ENCODE data around the gene HMBS. TPM values are rescaled to one million over a fixed set of nuclear protein-coding genes. Genes with fewer than 3 reads are reported as not detected.
"Not testable (repeated sequence)": the region's sequence is repeated elsewhere in the genome, so short reads cannot be mapped to it uniquely, and the experiment has no call there.

Gene HMBS
- total RNA-seq, 1 experiment from 2014 or later, result 14.3 TPM

GRCh38 chr11:119116235-119116594, 31.5 kb downstream of the HMBS start:
- no peak overlapping the region for H3K4me3 ChIP-seq
- H3K36me3 ChIP-seq, result no peaks in the 10 kb centered on the region
- H3K4me1 ChIP-seq, result peaks cover 9% of the 10 kb centered on the region
- H3K9me3 ChIP-seq (replicated peaks), result no peaks in the 10 kb centered on the region
- DNase-seq, result no peak
- H3K27ac ChIP-seq, result no peak overlapping the region
- H3K27me3 ChIP-seq, result no peaks in the 10 kb centered on the region

- H3K4me3 ChIP-seq, result no peak overlapping the region
- H3K36me3 ChIP-seq, result no peaks in the 10 kb centered on the region
- peaks cover 9% of the 10 kb centered on the region for H3K4me1 ChIP-seq
- H3K27me3 ChIP-seq, result no peaks in the 10 kb centered on the region
- H3K27ac ChIP-seq, result no peak overlapping the region
- no peak for DNase-seq
- H3K9me3 ChIP-seq (replicated peaks), result no peaks in the 10 kb centered on the region
Observed at GRCh38 chr11:119116601-119117000, 31.9 kb downstream of the HMBS start.

- no peaks in the 10 kb centered on the region for H3K36me3 ChIP-seq
- no peaks in the 10 kb centered on the region for H3K9me3 ChIP-seq (replicated peaks)
- no peaks in the 10 kb centered on the region for H3K27me3 ChIP-seq
- no peak overlapping the region for H3K4me3 ChIP-seq
- peaks cover 9% of the 10 kb centered on the region for H3K4me1 ChIP-seq
- no peak for DNase-seq
- H3K27ac ChIP-seq, result no peak overlapping the region
Observed at GRCh38 chr11:119117004-119117706, 32.5 kb downstream of the HMBS start.

- no peaks in the 10 kb centered on the region for H3K27me3 ChIP-seq
- H3K27ac ChIP-seq, result no peak overlapping the region
- H3K4me1 ChIP-seq, result peaks cover 9% of the 10 kb centered on the region
- no peak for DNase-seq
- H3K4me3 ChIP-seq, result no peak overlapping the region
- H3K36me3 ChIP-seq, result no peaks in the 10 kb centered on the region
- H3K9me3 ChIP-seq (replicated peaks), result no peaks in the 10 kb centered on the region
Observed at GRCh38 chr11:119118227-119118626, 33.5 kb downstream of the HMBS start.

GRCh38 chr11:119118946-119119345, 34.3 kb downstream of the HMBS start:
- Histone ChIP-seq H3K27ac (no peak overlapping the region), H3K9me3 (replicated peaks) (no peaks in the 10 kb centered on the region), H3K36me3 (no peaks in the 10 kb centered on the region), H3K4me1 (peaks cover 9% of the 10 kb centered on the region), H3K4me3 (no peak overlapping the region), H3K27me3 (no peaks in the 10 kb centered on the region)
- no peak for DNase-seq

- DNase-seq, result peak in 1 of 2 experiments; percentile 54
- Histone ChIP-seq H3K27me3 (no peaks in the 10 kb centered on the region), H3K4me3 (peak overlapping the region; percentile 99), H3K36me3 (0 out of 2 replicates have a peak, but pooled peaks cover 2% of the 10 kb centered on the region), H3K4me1 (peaks cover 9% of the 10 kb centered on the region), H3K27ac (peak overlapping the region; percentile 70), H3K9me3 (replicated peaks) (no peaks in the 10 kb centered on the region)
Observed at GRCh38 chr11:119120639-119121007, 35.9 kb downstream of the HMBS start.

- H3K4me3 ChIP-seq, result peak within 1 kb of the TSS; percentile 99
- peak; percentile 97 to 98 for DNase-seq
- 0 out of 2 replicates have a peak, but pooled peaks cover 2% of the 10 kb centered on the region for H3K36me3 ChIP-seq
- peaks cover 9% of the 10 kb centered on the region for H3K4me1 ChIP-seq
- H3K27ac ChIP-seq, result peak within 1 kb of the TSS; percentile 70
- H3K27me3 ChIP-seq, result no peaks in the 10 kb centered on the region
- no peaks in the 10 kb centered on the region for H3K9me3 ChIP-seq (replicated peaks)
Observed at GRCh38 chr11:119121008-119121810, 36.5 kb downstream of the HMBS start, which contains the start of gene HINFP. HINFP (plus strand) TSS chr11:119121580; CDS start chr11:119126945, 5,365 bp downstream.

- peak overlapping the region; percentile 99 for H3K4me3 ChIP-seq
- 0 out of 2 replicates have a peak, but pooled peaks cover 2% of the 10 kb centered on the region for H3K36me3 ChIP-seq
- H3K27me3 ChIP-seq, result no peaks in the 10 kb centered on the region
- peak overlapping the region; percentile 49; the same call in 1 of the 2 replicates for H3K27ac ChIP-seq
- H3K9me3 ChIP-seq (replicated peaks), result no peaks in the 10 kb centered on the region
- peaks cover 9% of the 10 kb centered on the region for H3K4me1 ChIP-seq
- DNase-seq, result no peak
Observed at GRCh38 chr11:119121811-119122124, 37.1 kb downstream of the HMBS start.

- no peak overlapping the region for H3K4me3 ChIP-seq
- peaks cover 1% of the 10 kb centered on the region for H3K4me1 ChIP-seq
- no peaks in the 10 kb centered on the region for H3K9me3 ChIP-seq (replicated peaks)
- H3K36me3 ChIP-seq, result 0 out of 2 replicates have a peak, but pooled peaks cover 2% of the 10 kb centered on the region
- no peak for DNase-seq
- no peak overlapping the region for H3K27ac ChIP-seq
- no peaks in the 10 kb centered on the region for H3K27me3 ChIP-seq
Observed at GRCh38 chr11:119125821-119126220, 41.1 kb downstream of the HMBS start.

- no peaks in the 10 kb centered on the region for H3K9me3 ChIP-seq (replicated peaks)
- DNase-seq, result no peak
- no peaks in the 10 kb centered on the region for H3K27me3 ChIP-seq
- H3K4me3 ChIP-seq, result no peak overlapping the region
- no peak overlapping the region for H3K27ac ChIP-seq
- H3K36me3 ChIP-seq, result 0 out of 2 replicates have a peak, but pooled peaks cover 2% of the 10 kb centered on the region
- H3K4me1 ChIP-seq, result no peaks in the 10 kb centered on the region
Observed at GRCh38 chr11:119126675-119127268, 42.1 kb downstream of the HMBS start.

- no peak for DNase-seq
- Histone ChIP-seq H3K4me1 (no peaks in the 10 kb centered on the region), H3K4me3 (no peak overlapping the region), H3K27ac (no peak overlapping the region), H3K36me3 (peaks cover 7% of the 10 kb centered on the region), H3K9me3 (replicated peaks) (no peaks in the 10 kb centered on the region), H3K27me3 (no peaks in the 10 kb centered on the region)
Observed at GRCh38 chr11:119130662-119131061, 46.0 kb downstream of the HMBS start.

GRCh38 chr11:119134389-119134978, 49.8 kb downstream of the HMBS start:
- Histone ChIP-seq H3K27ac (no peak overlapping the region), H3K4me3 (no peak overlapping the region), H3K27me3 (no peaks in the 10 kb centered on the region), H3K36me3 (peaks cover 7% of the 10 kb centered on the region), H3K4me1 (no peaks in the 10 kb centered on the region), H3K9me3 (replicated peaks) (no peaks in the 10 kb centered on the region)
- DNase-seq, result no peak

- not testable (repeated sequence) for H3K36me3 ChIP-seq; H3K4me1 ChIP-seq; H3K4me3 ChIP-seq; H3K27me3 ChIP-seq; DNase-seq; H3K27ac ChIP-seq; H3K9me3 ChIP-seq (replicated peaks)
Observed at GRCh38 chr11:119139276-119139675, 54.6 kb downstream of the HMBS start.

Data from SJCRH30 (cell line).